Heart left ventricle (tissue), 16 donors: ENCODE data around the gene JAKMIP3. TPM values are rescaled to one million over a fixed set of nuclear protein-coding genes. Genes with fewer than 3 reads are reported as not detected.

Experiments
- ATAC-seq, 4 donors: fragments of 200-7000 bp; cut with Tn5 transposase; one replicate each; pipeline ENCODE4 v1.9.1; 2020 to 2022; ENCODE audit warnings: moderate library complexity in 4 of 4, mild to moderate bottlenecking in 3 of 4, moderate number of reproducible peaks in 1 of 4
- DNase-seq, 5 donors: peaks; one replicate each; pipeline ENCODE4 v3.0.0-alpha.2; 2020
- H3K27ac ChIP-seq, 12 donors: fragments of 200-600 bp; sonication (generic) in 4 of 12; one replicate each; pipeline versions ENCODE4 v1.5.0 to v1.8.0; 2016 to 2022; ENCODE audit warnings: mild to moderate bottlenecking in 2 of 12
- H3K27me3 ChIP-seq, 9 donors: fragments of 200-600 bp; sonication (generic) in 2 of 9; one replicate each; pipeline versions ENCODE4 v1.5.1 to v1.8.0; 2016 to 2022; ENCODE audit warnings: mild to moderate bottlenecking in 3 of 9
- H3K36me3 ChIP-seq, 9 donors: fragments of 200-600 bp; sonication (generic) in 2 of 9; one replicate each; pipeline versions ENCODE4 v1.5.0 to v1.8.0; 2018 to 2022; ENCODE audit warnings: mild to moderate bottlenecking in 2 of 9
- H3K4me1 ChIP-seq, 12 donors: fragments of 200-600 bp; sonication (generic) in 4 of 12; one replicate each; pipeline versions ENCODE4 v1.5.0 to v1.8.0; 2016 to 2022; ENCODE audit warnings: mild to moderate bottlenecking in 3 of 12
- H3K4me3 ChIP-seq, 12 donors: fragments of 200-600 bp; sonication (generic) in 4 of 12; one replicate each; pipeline versions ENCODE4 v1.5.0 to v1.8.0; 2017 to 2022; ENCODE audit warnings: mild to moderate bottlenecking in 9 of 12, moderate library complexity in 4 of 12
- H3K9me3 ChIP-seq, 12 donors: fragments of 200-600 bp; sonication (generic) in 4 of 12; one replicate each; pipeline versions ENCODE4 v1.5.0 to v1.8.0; 2016 to 2022; ENCODE audit warnings: mild to moderate bottlenecking in 1 of 12
- CTCF ChIP-seq, 12 donors: fragments of 200-600 bp; sonication (generic) in 4 of 12; IDR thresholded peaks; one replicate each; pipeline versions ENCODE4 v1.5.0 to v1.8.0; 2018 to 2022; ENCODE audit warnings: antibody characterized with exemption in 12 of 12, mild to moderate bottlenecking in 5 of 12
- POLR2A ChIP-seq, 2 donors: fragments of 450-650 bp; IDR thresholded peaks; one replicate each; pipeline ENCODE4 v1.6.1; 2017; ENCODE audit warnings: antibody characterized with exemption in 2 of 2, mild to moderate bottlenecking in 2 of 2, moderate library complexity in 2 of 2
- WGBS, 4 donors: extraction: QIAGEN DNeasy Blood & Tissue Kit in 2 of 4; methylation state at CpG; one replicate each; pipeline versions ENCODE4 v1.1.5 to v1.1.7; 2013 to 2018; 5-methylcytosine and 5-hydroxymethylcytosine counted together
- intact Hi-C, 10 donors: fragments of 100-400 bp; cut with DNase I; formaldehyde crosslinking; loops; one replicate each; pipeline versions ENCODE4 v1.11.1 to v1.14.2; 2022
- polyA plus RNA-seq, 2 donors: library from polyadenylated mRNA; stranded (reverse); fragments of 200-250 nt; gene quantifications; one replicate each; pipeline ENCODE4 v1.2.3, GENCODE V29; 2013
- total RNA-seq, 9 donors: library from RNA; depleted of rRNA in 2 of 9; stranded (reverse); fragments of >200 nt in 2 of 9; fragmentation: NEBNext Ultra II Directional in 3 of 9; extraction: Animal tissue kit (Norgen Biotek cat#: 25700) in 3 of 9; gene quantifications; one replicate each; pipeline versions ENCODE4 v1.1.0 to v1.2.4, GENCODE V29; 2016 to 2023
- donor health status: ischemic (EF 13 %, LVEDD 7.1; RV severe dilation, severe dysfunction).
- donor health status: healthy with polysubstance abuse.
- donor health status: DM: no; HTN: yes; CAD: no.
- donor health status: DM: no; HTN: no; CAD: no.
- donor health status: ischemic (EF 25% LVEDD 6.9; RV normal size, moderate dysfunction).
- donor health status: ischemic (EF 25% LVEDD 5.7; RV mildly dilated, moderate dysfunction).
- donor health status: healthy.
- donor health status: DM: yes; HTN: yes; CAD: no.
- donor health status: ischemic (EF 35%, LVEDD 5.7; RV mildly dilated, moderate dysfunction).
- donor health status: nonischemic (EF 11% LVEDD 7.7; RV severe dilation, severe dysfunction).
- donor health status: DM: yes; HTN: yes; CAD: no.
- donor health status: PGD.
- donor health status: ischemic (EF 29% LVEDD 5.4; RV normal size, mild dysfunction).
- donor health status: nonischemic (EF 23%, LVEDD 6.1; RV moderate dilation, normal function).

JAKMIP3 gene
- total and polyA plus RNA-seq, 11 donors, result 0.06 to 3.1 (median 1.3) TPM

- ATAC-seq (no peak), DNase-seq (peak in 1 of 5 donors; percentile 3)
- Histone ChIP-seq H3K27me3 (no peaks in the 10 kb centered on the region), H3K4me1 (no peaks in the 10 kb centered on the region), H3K4me3 (no peak overlapping the region), H3K27ac (no peak overlapping the region), H3K9me3 (no peaks in the 10 kb centered on the region), H3K36me3 (no peaks in the 10 kb centered on the region)
- no peak for TF ChIP-seq CTCF (IDR thresholded peaks at IDR 0.05)
- TF ChIP-seq POLR2A (IDR thresholded peaks at IDR 0.05), result no peak
- 67 to 76% (median 70%) methylated on average over 7 of the region's 7 CpGs for WGBS, 4 donors
- intact Hi-C loops, result no loop called here
Observed at GRCh38 chr10:132103116-132103910, 37.6 kb downstream of the JAKMIP3 start.

- Histone ChIP-seq H3K27me3 (no peaks in the 10 kb centered on the region), H3K4me1 (no peaks in the 10 kb centered on the region), H3K36me3 (no peaks in the 10 kb centered on the region), H3K27ac (no peak overlapping the region), H3K4me3 (no peak overlapping the region), H3K9me3 (no peaks in the 10 kb centered on the region)
- ATAC-seq (no peak), DNase-seq (peak in 1 of 5 donors; percentile 7)
- no peak for TF ChIP-seq CTCF (IDR thresholded peaks at IDR 0.05)
- TF ChIP-seq POLR2A (IDR thresholded peaks at IDR 0.05), result no peak
- 86 to 89% (median 88%) methylated on average over 13 of the region's 13 CpGs for WGBS, 4 donors
- intact Hi-C loops, result no loop called here
Observed at GRCh38 chr10:132104062-132104461, 38.3 kb downstream of the JAKMIP3 start.

- TF ChIP-seq POLR2A (IDR thresholded peaks at IDR 0.05) (no peak), CTCF (IDR thresholded peaks at IDR 0.05) (no peak)
- intact Hi-C loops, result no loop called here
- Histone ChIP-seq H3K27ac (no peak overlapping the region), H3K36me3 (no peaks in the 10 kb centered on the region), H3K4me1 (peaks cover 0 to 2% (median 0%) of the 10 kb centered on the region in 12 donors), H3K27me3 (no peaks in the 10 kb centered on the region), H3K9me3 (no peaks in the 10 kb centered on the region), H3K4me3 (no peak overlapping the region)
- ATAC-seq (no peak), DNase-seq (peak in 3 of 5 donors; percentile 6 to 49 (median 14))
- WGBS, 4 donors, result 80 to 93% (median 89%) methylated on average over 14 to 27 of the region's 27 CpGs
Observed at GRCh38 chr10:132104471-132105301, 38.9 kb downstream of the JAKMIP3 start.
